HG02610 (cell line): Measurements from ENCODE around the gene OR10C1.

Source experiments
- ATAC-seq: cut with Tn5 transposase; IDR thresholded peaks from one replicate; pipeline ENCODE4 v1.9.1; 2021; ENCODE audit warnings: mild to moderate bottlenecking, moderate library complexity; ENCODE audit not compliant: unreplicated experiment

The OR10C1 gene

DNA sequence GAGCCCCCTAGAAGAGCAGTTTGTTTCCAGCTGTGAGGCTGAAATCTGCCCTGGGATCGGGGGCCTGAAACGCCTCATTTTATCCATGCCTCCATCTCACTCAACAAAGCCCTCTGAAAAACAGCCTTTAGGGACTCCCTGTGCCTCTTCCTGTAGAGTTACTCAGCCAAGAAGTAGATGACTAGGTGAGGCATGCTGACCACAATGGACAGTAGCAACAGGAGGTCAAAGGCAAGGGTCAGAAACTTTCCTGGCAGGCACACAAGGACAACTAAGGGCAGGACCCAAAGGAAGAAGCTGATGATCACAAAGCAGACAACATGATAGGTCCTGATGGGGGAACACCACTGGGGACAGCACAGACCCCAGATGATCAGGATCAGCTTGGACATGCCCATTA lies 35.9 kb downstream of the OR10C1 start:
- no peak for ATAC-seq

DNA sequence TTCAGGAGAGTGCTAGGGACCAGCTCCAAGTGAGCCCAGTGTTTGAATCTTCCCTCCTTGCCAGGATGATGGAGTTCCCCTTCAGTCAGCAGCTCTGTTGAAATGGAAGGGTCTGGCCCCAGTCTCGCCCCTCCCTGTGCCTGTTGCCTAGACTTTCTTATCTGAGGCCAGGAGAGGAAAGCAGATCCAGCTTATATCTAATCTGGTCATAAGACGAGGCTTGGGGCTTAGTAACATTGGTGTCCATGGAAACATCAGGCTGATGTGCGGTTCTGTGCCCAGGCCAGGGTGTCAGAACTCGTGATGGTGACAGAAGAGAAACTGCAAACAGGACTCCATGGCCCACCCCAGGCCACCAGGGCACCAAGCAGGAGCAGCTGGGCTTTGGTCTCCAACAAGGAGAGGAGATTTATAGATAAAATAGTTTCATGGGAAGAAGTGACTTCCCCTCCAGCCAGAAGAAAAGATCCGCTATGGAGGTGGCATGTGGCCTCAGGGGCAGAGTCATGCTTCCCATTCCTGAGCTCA lies 38.9 kb downstream of the OR10C1 start:
- no peak for ATAC-seq

DNA sequence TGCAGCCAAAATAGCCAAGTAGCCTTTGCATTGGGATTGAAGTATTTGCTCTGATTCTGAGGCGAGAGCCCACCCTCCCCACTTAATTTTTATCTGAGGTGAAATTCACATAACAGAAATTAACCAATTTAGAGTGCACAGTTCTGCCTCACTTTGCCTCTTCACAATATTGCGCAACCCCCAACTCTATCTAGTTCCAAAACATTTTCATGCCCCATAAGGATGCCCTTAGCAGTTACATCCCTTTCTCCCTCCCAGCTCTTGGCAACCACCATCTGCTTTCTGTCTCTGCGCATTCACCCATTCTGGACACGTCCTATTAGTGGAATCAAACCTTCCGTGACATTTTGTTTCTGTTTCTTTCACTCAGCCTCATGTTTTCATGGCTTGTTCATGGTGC lies 39.6 kb downstream of the OR10C1 start:
- ATAC-seq = no peak

DNA sequence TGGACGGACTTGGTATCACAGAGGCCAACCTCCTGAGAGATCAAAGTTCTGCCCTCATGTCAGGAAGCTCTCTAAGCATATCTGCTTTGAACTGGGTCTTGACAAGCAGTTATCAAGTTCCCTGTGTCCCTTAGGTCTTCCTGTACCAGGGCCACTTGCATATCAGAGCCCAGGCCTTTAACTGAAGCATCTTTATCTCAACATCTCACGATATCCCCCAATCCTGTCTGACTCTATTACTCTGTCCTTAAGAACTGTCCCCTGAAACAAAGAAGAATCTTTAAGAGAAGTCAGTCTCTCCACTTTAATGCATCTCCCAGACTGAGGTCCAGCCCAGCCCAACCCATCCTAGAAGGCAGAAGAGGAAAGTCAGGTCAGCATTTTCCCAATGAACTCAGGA lies 40.5 kb downstream of the OR10C1 start:
- ATAC-seq = no peak

DNA sequence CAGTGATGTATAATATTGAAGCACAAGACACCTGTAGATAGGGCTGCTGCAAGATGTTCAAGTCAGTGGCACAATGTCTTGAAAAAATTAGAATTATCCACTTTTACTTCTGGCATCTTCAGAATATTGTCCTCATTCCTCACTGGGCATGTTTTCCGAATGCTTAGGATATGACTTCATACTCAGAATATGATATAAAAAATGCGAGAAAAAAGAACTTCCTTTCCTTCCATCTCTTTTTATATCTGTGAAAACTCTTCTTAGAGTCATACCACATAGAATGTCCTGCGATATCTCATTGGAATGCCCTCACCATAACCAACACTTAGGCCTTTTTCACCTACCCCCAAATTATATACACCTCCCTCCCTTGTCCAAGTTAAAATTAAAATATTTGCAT lies 44.1 kb downstream of the OR10C1 start:
- no peak for ATAC-seq

DNA sequence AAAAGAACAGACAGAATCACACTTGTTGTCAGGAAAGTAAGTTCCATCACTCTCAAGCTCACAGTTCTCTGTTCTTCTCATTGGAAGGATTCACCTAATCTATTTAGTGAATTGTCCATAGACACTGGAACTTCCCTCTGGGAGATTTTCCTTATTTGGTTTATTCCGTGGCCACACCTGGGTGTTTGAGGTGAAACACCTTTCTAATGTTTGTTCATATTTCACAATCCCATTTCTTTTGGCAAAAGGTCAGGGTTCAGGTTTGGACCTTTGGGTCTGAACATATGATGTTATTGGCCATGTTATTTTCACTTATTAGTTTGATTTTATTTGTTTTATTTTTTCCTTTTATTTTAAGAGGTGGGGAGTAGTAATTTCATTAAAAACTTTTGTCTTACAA lies 44.6 kb downstream of the OR10C1 start:
- ATAC-seq = no peak

DNA sequence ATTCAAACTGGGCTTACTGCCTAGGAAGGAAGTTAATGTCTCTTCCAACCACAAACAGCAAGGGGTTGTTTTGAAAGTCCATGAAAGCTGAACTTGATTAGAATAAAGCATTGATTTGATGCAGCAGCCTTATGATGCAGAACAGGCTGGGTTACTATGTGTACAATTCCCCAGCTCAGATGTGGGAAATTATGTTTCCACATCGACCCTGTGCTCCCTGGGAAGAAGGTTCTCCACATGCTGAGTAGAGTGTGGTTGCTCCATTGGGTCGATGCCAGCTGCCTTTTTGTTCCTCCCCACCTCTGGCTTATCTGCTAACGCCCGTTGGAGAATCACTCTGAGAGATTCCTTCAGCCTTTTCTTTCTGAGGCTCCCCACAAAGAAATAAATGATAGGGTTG lies 47.5 kb downstream of the OR10C1 start:
- no peak for ATAC-seq

DNA sequence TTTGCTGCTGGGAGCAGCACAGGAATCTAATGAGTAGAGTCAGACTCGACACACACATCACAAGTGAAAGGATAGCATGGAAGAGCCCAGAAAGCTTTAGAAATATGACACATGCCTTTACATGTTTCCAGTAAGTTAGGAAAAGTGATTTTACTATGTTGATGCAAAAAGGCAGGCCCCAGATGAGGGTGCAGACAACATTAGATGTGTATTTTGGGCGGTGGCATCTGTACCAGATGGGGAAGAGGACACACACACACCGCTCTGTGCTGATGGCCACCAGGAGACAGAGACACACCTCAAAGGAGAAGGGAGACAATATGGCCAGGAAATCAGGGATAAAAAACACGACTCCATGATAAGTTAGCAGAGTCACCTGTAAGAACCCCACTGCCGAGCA lies 48.0 kb downstream of the OR10C1 start:
- no peak for ATAC-seq

DNA sequence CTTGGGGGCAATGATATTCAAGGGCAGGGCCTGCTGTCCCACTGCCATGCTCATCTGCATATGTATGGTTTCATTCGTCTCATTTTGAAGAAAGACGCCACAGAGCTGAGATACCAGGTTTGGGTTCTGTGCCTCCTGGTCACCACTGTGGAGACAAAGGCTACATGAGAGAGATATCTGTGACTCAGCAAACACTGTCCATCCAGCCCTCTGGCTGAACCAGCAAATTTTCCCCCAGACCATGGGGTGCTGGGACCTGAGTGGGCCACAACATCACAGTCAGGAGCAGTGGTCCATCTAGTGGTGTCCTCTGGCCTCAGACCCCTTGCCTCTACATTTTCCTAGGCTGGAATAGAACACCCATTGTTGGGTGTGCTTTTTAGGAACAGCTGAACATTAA lies 48.6 kb downstream of the OR10C1 start, which contains the start of gene MAS1L:
Gene MAS1L, minus strand, starts transcription at position 297 of the 400 bp plus-strand sequence. Its CDS starts 54 bp downstream, at position 243.
- ATAC-seq = no peak

DNA sequence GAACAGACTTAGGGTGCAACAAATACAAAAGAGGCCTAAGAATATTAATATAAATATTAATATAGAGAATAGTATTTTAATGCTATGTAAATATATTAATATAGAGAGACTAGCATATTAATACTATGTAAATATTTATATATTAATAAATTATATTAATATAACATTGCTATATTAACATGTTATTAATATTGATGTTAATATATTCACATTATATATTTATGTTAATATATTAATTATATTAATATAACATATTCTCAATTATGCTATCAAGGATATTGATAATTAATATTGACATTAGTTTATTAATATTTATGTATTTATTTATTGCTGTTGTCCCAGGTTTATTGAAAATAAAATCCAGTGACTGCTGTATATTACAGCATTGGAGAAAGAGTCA lies 49.8 kb downstream of the OR10C1 start:
- no peak for ATAC-seq

DNA sequence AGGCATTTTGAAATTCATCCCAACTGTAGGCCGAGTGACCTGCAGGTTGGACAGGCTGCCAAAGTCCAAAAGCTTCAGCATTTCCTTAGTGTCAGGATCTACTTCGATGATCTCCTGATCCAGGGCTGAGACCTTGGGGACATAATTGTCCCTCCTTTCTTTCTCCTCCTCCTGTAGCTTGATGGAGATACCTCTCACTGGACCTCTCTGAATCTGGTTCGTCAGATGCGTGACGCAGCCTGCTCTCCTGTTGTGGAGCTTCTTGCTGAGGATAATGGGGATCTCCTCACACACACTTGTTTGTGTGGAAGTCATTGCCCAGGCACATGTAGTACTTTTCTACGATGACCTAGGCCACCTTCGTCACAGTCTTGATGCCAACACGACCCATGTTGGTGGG lies 50.2 kb downstream of the OR10C1 start:
- ATAC-seq = no peak

DNA sequence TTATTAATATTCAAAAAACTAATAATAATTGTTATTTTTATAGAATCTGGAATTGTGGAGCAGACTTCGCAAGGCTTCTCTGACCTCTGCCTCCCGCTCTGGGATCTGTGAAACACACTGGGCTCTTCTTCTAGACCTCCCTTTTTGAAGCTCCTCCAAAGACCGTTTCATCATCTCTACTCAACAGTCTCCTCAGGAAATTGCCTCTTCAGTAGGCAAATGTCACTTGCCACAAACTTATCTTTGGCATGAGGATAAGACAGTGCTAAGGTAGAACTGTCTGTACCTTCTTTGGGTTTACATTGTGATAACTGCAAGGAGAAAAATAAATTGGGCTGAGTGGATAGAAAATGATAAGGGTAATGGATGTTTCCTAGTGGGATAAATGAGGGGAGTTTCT lies 50.9 kb downstream of the OR10C1 start:
- no peak for ATAC-seq

DNA sequence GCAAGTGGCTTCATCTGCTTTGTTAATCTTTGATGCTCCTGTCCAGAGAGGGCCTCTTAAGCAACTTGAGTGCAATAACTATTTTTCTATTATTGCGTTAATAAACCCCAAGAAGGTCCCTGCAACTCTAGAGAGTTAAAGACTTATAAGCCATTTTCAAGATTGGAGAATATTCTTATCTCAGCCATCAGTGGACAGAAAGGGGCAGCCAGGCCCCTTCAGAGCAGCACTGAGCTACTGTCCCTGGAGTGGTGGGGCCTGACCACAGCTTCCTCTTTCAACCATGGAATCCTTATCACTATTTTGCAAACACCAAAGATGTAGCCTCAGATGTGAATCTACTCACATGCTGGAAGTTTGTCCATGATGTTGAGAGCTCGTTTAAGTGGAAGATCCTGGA lies 51.4 kb downstream of the OR10C1 start:
- no peak for ATAC-seq
